Esophagus (tissue), 2 donors: Measurements from ENCODE around the gene NXPH3. TPM values are rescaled to one million over a fixed set of nuclear protein-coding genes. Genes with fewer than 3 reads are reported as not detected.
"Not testable (repeated sequence)": the region's sequence is repeated elsewhere in the genome, so short reads cannot be mapped to it uniquely, and the experiment has no call there.

Experiments used
- H3K27ac ChIP-seq, 2 donors: one replicate each; pipeline ENCODE4 v1.5.1; 2013; ENCODE audit warnings: low read depth in 2 of 2, mild to moderate bottlenecking in 2 of 2, inconsistent platforms in 1 of 2, low read length in 1 of 2, moderate library complexity in 1 of 2
- H3K27me3 ChIP-seq, 2 donors: one replicate each; pipeline ENCODE4 v1.6.1; 2013; ENCODE audit warnings: low read length in 2 of 2, control low read depth in 1 of 2, mild to moderate bottlenecking in 1 of 2; ENCODE audit not compliant: insufficient read depth in 2 of 2, control insufficient read depth in 1 of 2
- H3K36me3 ChIP-seq, 2 donors: one replicate each; pipeline ENCODE4 v1.6.1; 2013; ENCODE audit warnings: low read length in 1 of 2; ENCODE audit not compliant: control insufficient read depth in 2 of 2, insufficient read depth in 2 of 2
- H3K4me1 ChIP-seq, 2 donors: one replicate each; pipeline ENCODE4 v1.6.1; 2013; ENCODE audit warnings: low read length in 1 of 2; ENCODE audit not compliant: control insufficient read depth in 2 of 2, insufficient read depth in 2 of 2
- H3K4me3 ChIP-seq, 2 donors: one replicate each; pipeline ENCODE4 v1.5.1; 2013; ENCODE audit warnings: low read length in 2 of 2, mild to moderate bottlenecking in 2 of 2, low read depth in 1 of 2, moderate library complexity in 1 of 2
- H3K9me3 ChIP-seq, 2 donors: one replicate each; pipeline ENCODE4 v1.6.1; 2013; ENCODE audit warnings: mild to moderate bottlenecking in 2 of 2, low read depth in 1 of 2, low read length in 1 of 2, moderate library complexity in 1 of 2; ENCODE audit not compliant: control insufficient read depth in 2 of 2, insufficient read depth in 1 of 2
- WGBS, 2 donors: extraction: QIAGEN DNeasy Blood & Tissue Kit; methylation state at CpG; one replicate each; pipeline ENCODE4 v1.1.7; 2013; 5-methylcytosine and 5-hydroxymethylcytosine counted together
- polyA plus RNA-seq, 2 donors: library from polyadenylated mRNA; stranded (reverse); fragments of 200-250 nt; gene quantifications; one replicate each; pipeline ENCODE4 v1.2.3, GENCODE V29; 2013
- donor health status: healthy with polysubstance abuse.
- donor health status: Bipolar disorder and iron deficiency.

NXPH3 gene
- polyA plus RNA-seq, 2 donors, result 0.69 to 2.2 TPM

DNA sequence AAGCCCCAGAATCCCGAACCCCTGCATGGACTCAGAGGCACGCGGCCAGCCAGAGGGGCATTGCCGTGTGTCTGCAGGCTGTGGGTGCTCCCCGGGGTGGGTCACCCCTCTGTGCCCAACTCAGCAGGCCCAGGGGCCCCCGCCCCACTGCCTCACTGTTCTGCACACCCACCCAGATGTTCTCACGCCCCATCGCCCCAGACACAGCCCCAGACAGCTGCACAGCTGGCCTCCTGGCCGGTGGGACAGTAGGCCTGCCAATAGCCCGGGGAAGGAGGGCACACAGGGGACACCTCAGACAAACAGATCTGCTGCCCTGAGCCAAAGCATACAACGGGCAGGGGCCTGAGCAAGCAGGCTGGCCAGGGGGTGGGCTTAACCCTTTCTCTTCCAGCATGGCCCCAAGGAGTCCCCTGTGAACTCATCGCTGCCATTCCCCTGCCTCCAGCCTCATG is 27.6 kb upstream of the NXPH3 start:
- WGBS, 2 donors, result 50 to 69% methylated on average over 12 of the region's 12 CpGs
- Histone ChIP-seq H3K9me3 (no peaks in the 10 kb centered on the region), H3K36me3 (no peaks in the 10 kb centered on the region), H3K4me1 (no peaks in the 10 kb centered on the region), H3K27me3 (no peaks in the 10 kb centered on the region), H3K27ac (no peak overlapping the region), H3K4me3 (no peak overlapping the region)

DNA sequence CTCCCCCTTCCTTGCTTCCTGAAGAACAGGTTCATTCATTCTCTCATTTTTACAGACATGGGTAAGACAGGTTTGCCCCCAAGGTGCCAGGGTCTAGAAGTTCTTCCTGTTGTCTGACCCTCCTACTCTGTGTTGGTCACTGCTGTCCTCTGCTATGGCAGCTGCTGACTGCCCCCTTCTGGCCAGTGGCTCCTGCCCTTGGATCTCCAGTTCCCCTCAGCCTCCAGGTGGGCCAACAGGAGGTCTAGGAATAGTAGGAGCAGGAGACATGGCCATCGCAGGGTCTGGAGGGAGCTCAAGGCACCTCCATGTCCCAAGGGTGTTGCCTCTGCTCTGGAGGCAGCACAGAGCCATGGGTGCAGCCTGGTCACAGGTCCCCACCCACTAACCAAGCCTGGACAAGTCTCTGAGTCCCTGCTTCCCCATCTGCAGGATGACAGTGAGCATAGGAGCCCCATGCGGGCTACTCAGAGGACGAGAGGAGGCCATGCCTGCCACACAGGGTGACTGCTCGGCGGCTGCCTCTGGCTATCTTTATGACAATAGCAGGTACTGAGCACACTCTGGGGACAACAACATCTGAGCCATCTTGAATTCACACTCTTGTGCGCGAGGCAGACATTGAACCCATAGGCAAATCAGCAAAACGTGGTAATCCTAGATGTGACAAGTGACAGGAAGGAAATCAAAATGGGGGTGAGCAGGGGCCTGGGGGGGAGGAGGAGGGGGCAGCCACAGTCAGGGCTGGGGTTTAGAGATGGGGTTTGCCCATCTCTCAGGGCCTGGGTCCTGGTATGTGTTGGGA is 27.0 kb upstream of the NXPH3 start:
- 66 to 75% methylated on average over 8 of the region's 8 CpGs for WGBS, 2 donors
- Histone ChIP-seq H3K36me3 (no peaks in the 10 kb centered on the region), H3K4me1 (no peaks in the 10 kb centered on the region), H3K27me3 (no peaks in the 10 kb centered on the region), H3K27ac (no peak overlapping the region), H3K4me3 (no peak overlapping the region), H3K9me3 (no peaks in the 10 kb centered on the region)

DNA sequence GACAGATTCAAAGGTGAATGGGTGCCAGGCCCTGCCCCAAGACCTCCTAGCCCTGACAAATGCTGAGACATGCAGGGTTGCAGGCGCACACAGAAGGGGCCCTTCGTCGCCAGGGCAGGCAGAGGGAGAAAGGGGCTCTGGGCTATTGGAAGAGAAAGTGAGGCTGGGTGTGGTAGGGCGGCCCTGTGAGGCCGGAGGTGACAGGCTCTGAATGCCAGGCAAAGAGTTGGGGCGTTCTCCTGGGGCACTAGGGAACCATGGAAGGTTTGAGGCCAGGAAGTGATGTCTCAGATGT is 26.4 kb upstream of the NXPH3 start:
- Histone ChIP-seq H3K4me1 (no peaks in the 10 kb centered on the region), H3K4me3 (no peak overlapping the region), H3K36me3 (no peaks in the 10 kb centered on the region), H3K27ac (no peak overlapping the region), H3K27me3 (no peaks in the 10 kb centered on the region), H3K9me3 (no peaks in the 10 kb centered on the region)
- 81 to 90% methylated on average over 6 of the region's 6 CpGs for WGBS, 2 donors

DNA sequence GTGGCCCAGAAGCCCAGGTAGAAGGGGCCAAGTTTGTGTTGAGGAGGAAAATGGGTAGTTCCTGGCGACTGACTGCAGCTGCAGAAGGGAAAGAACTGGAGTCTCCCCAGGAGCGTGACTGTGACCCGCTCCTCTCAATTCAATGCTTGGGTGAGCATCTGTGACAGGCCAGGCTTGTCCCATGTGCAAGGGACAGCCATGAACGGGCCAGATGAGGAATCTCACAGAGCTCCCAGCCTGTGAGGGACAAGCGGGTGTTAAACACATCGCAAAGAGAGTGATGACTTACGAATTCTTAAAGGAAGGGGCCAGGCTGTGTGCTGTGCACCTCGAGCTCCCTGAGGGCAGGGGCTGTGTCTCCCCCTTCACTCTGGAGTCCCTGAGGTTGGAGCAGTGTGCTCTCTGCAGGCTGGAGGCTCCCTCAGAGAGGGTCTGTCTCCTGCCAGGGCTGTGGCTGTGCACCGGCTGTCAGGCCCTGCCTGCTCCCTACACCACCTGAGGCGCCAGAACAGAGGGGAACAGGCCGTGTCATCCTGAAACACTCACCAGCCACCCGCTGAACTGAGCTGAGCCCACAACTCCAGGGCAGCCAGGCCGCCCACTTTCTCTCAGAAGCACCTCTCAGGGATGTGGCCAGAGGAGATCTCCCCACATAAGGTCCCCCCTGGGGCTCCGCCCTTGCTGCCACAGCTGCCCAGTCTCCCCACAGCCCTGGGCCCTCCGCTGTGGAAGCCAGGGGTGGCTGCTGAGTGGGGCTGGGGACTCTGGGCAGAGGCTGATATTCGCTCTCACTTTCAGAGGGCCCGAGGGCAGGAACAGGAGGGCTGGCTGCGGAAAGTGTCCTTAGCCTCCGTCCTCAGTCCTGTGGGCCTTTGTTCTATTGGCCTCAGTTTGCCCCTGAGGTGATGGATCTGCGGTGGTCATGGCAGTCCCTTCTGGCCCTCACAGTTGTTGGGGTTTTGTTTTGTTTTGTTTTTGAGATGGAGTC is 25.7 kb upstream of the NXPH3 start:
- no peaks in the 10 kb centered on the region for H3K9me3 ChIP-seq
- H3K27ac ChIP-seq, result no peak overlapping the region
- 90 to 91% methylated on average over 20 of the region's 20 CpGs for WGBS, 2 donors
- H3K36me3 ChIP-seq, result no peaks in the 10 kb centered on the region
- H3K4me1 ChIP-seq, result no peaks in the 10 kb centered on the region
- H3K4me3 ChIP-seq, result no peak overlapping the region
- no peaks in the 10 kb centered on the region for H3K27me3 ChIP-seq

DNA sequence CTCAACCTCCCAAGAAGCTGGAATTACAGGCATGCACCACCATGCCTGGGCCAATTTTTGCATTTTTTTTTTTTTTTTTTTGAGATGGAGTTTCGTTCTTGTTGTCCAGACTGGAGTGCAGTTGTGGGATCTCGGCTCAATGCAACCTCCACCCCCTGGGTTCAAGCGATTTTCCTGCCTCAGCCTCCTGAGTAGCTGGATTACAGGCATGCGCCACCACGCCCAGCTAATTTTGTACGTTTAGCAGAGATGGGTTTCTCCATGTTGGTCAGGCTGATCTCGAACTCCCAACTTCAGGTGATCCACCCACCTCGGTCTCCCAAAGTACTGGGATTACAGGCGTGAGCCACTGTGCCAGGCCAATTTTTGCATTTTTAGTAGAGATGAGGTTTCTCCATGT is 24.9 kb upstream of the NXPH3 start:
- not testable (repeated sequence) for H3K4me3 ChIP-seq, H3K9me3 ChIP-seq, H3K4me1 ChIP-seq, H3K36me3 ChIP-seq, H3K27me3 ChIP-seq, H3K27ac ChIP-seq
- WGBS, 2 donors, result 89 to 94% methylated on average over 9 of the region's 9 CpGs

DNA sequence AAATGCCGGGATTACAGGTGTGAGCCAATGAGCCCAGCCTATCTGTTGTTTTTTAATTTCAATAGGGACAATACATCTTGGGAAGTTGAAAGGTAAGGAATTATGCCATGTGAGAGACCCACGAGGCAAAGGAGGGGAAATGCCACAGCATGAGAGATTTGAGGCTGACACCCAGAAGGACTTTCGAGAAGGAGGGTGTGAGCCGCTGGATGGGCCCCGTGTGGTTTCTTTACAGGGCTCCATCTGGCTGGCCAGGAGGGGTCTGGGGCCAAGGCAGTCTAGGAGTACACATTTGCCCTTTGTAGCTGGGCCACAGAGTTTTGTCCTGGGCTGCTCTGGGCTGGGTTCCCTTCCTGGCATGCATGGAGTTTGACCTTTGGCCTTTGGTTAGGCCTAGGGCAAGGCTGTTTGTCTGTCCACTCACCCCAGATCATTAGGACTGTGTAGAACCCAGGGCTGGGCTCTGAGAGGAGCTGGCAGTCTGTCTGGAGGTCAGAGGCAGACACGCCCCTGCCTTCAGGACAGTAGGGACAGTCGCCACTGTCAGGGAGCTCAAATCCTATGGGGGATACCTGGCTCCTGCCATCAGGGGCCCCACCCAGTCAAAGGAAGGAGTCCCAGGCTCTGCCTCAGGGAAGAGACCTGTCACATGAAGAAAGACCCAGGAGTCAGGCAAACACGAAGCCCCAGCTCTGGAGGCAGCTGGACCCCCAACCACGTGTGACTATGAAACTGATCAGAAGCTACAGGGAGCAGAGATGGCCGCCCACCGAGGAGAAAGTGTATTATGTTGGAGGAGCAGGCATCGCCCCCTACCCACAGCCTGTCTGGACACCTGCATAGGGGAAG is 24.2 kb upstream of the NXPH3 start:
- Histone ChIP-seq H3K4me1 (peaks cover 0 to 3% of the 10 kb centered on the region in 2 donors), H3K4me3 (no peak overlapping the region), H3K36me3 (no peaks in the 10 kb centered on the region), H3K27me3 (no peaks in the 10 kb centered on the region), H3K27ac (no peak overlapping the region), H3K9me3 (no peaks in the 10 kb centered on the region)
- WGBS, 2 donors, result 76 to 85% methylated on average over 12 of the region's 12 CpGs

DNA sequence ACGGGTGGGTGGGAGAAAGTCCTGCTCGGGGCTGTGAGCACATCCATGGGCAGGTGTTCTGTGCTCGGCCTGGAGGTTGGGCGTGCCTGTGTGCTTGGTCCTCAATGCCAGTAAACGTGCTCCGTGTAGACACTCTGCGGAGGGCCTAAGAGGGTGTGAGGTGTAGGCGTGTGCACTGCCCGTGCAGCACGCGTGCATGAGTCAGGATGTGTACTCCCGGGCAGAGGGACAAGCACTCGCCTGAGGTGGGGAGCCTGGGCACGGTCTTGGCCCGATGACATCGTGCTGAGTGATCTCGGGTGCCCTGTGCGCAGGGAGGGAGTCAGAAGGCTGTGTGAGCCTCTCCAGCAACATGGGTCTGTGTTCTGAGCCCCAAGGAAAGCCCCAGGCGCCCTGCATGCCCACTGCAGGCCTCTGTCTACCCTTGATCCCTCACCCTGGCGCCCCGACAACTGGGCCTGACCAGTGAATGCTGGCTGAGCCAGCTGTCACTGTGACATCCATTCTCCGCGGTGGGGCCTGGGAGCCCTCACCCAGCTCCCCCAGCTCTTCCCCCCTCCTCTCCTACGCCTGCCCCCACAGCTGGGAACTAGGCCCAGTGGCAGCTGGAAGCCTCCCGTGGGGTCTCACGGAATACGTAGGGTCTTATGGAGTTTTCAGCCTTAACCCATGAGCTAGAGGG is 23.5 kb upstream of the NXPH3 start:
- Histone ChIP-seq H3K36me3 (no peaks in the 10 kb centered on the region), H3K4me1 (peaks cover 0 to 3% of the 10 kb centered on the region in 2 donors), H3K4me3 (no peak overlapping the region), H3K9me3 (no peaks in the 10 kb centered on the region), H3K27ac (no peak overlapping the region), H3K27me3 (no peaks in the 10 kb centered on the region)
- 51 to 63% methylated on average over 27 of the region's 27 CpGs for WGBS, 2 donors

DNA sequence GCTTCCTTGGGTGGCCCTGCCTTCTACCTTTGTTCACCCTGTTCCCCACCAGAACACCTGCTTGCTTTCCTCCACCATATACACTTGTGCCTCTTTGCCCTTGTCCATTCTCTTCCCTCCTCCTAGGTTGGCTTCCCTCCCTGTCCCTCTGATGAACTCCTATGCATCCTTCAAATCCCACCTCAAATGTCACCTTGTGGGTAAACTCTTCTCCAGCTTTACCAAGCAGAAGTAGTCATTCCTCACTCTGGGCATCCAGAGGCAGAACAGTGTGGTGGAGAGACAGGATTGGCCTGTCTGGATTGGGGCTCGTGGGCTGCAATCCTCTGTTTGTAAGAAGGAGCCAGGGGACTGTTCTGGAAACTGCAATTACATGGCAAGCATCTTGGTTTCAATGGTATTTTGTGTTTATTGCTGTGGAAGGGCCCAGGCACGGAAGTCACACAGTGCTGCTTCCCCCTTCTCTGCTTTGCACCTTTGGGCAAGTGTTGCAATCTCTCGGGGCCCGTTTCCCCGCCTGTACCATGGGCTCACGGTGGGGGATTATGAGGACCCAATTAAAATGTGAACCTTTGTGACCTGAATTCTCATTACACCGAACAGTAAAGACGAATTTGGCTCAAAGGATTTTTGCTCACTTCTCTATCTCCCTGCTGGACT is 21.9 kb upstream of the NXPH3 start:
- H3K4me3 ChIP-seq, result no peak overlapping the region
- H3K9me3 ChIP-seq, result no peaks in the 10 kb centered on the region
- no peaks in the 10 kb centered on the region for H3K36me3 ChIP-seq
- H3K4me1 ChIP-seq, result peaks cover 0 to 3% of the 10 kb centered on the region in 2 donors
- 80 to 85% methylated on average over 8 of the region's 8 CpGs for WGBS, 2 donors
- no peaks in the 10 kb centered on the region for H3K27me3 ChIP-seq
- H3K27ac ChIP-seq, result no peak overlapping the region
